ENCODE data around the gene PAK6. TPM values are rescaled to one million over a fixed set of nuclear protein-coding genes. Genes with fewer than 3 reads are reported as not detected.

The PAK6 gene
- total RNA-seq, 4 donors from 2014 or later, result 0.84 to 2.0 TPM; not detected in 2

- 90 to 92% methylated on average over 11 to 17 of the region's 17 CpGs for WGBS, 2 donors
Measured at GRCh38 chr15:40256638-40257235, 17.9 kb downstream of the PAK6 start.

GRCh38 chr15:40257656-40258450, 19.0 kb downstream of the PAK6 start:
- Histone ChIP-seq H3K4me1 (peaks cover 0 to 10% (median 9%) of the 10 kb centered on the region in 4 donors), H3K27me3 (peaks cover 0 to 34% of the 10 kb centered on the region in 2 donors), H3K27ac (no peak overlapping the region), H3K4me3 (no peak overlapping the region), H3K36me3 (no peaks in the 10 kb centered on the region), H3K9me3 (no peaks in the 10 kb centered on the region)
- WGBS, 2 donors, result 72 to 81% methylated on average over 9 of the region's 9 CpGs
- no peak for TF ChIP-seq POLR2A (IDR thresholded peaks at IDR 0.05)
- TF ChIP-seq EP300 (IDR thresholded peaks at IDR 0.05), result no peak
- no peak for TF ChIP-seq CTCF (IDR thresholded peaks at IDR 0.05)
- DNase-seq (ENCODE audit: low spot score in 2 of 2), result no peak

More at GRCh38 chr15:40256638-40257235, 17.9 kb downstream of the PAK6 start:
- H3K4me3 ChIP-seq, result no peak overlapping the region
- H3K27me3 ChIP-seq, result peaks cover 0 to 41% of the 10 kb centered on the region in 2 donors
- TF ChIP-seq POLR2A (IDR thresholded peaks at IDR 0.05) (no peak), CTCF (IDR thresholded peaks at IDR 0.05) (no peak), EP300 (IDR thresholded peaks at IDR 0.05) (no peak)
- peaks cover 0 to 18% (median 14%) of the 10 kb centered on the region in 4 donors for H3K4me1 ChIP-seq
- H3K36me3 ChIP-seq, result no peaks in the 10 kb centered on the region
- no peak overlapping the region for H3K27ac ChIP-seq
- no peak for DNase-seq (ENCODE audit: low spot score in 2 of 2)
- H3K9me3 ChIP-seq, result no peaks in the 10 kb centered on the region

- H3K4me1 ChIP-seq, result peaks cover 0 to 3% (median 2%) of the 10 kb centered on the region in 4 donors
- no peaks in the 10 kb centered on the region for H3K36me3 ChIP-seq
- peaks cover 0 to 27% of the 10 kb centered on the region in 2 donors for H3K27me3 ChIP-seq
- H3K9me3 ChIP-seq, result no peaks in the 10 kb centered on the region
- H3K27ac ChIP-seq, result no peak overlapping the region
- no peak overlapping the region for H3K4me3 ChIP-seq
- TF ChIP-seq EP300 (IDR thresholded peaks at IDR 0.05), result no peak
- no peak for TF ChIP-seq POLR2A (IDR thresholded peaks at IDR 0.05)
- TF ChIP-seq CTCF (IDR thresholded peaks at IDR 0.05), result no peak
- 50 to 58% methylated on average over 8 of the region's 8 CpGs for WGBS, 2 donors
- no peak for DNase-seq (ENCODE audit: low spot score in 2 of 2)
Measured at GRCh38 chr15:40258544-40258943, 19.7 kb downstream of the PAK6 start.

- DNase-seq (ENCODE audit: low spot score in 2 of 2), result no peak
- H3K36me3 ChIP-seq, result no peaks in the 10 kb centered on the region
- H3K27ac ChIP-seq, result no peak overlapping the region
- no peaks in the 10 kb centered on the region for H3K9me3 ChIP-seq
- H3K4me1 ChIP-seq, result no peaks in the 10 kb centered on the region
- TF ChIP-seq CTCF (IDR thresholded peaks at IDR 0.05) (no peak), POLR2A (IDR thresholded peaks at IDR 0.05) (no peak), EP300 (IDR thresholded peaks at IDR 0.05) (no peak)
- H3K27me3 ChIP-seq, result peaks cover 0 to 22% of the 10 kb centered on the region in 2 donors
- WGBS, 2 donors, result 61 to 68% methylated on average over 7 of the region's 7 CpGs
- H3K4me3 ChIP-seq, result no peak overlapping the region
Measured at GRCh38 chr15:40259021-40259420, 20.2 kb downstream of the PAK6 start.

All from tibial nerve (tissue), 4 donors.